Peyer's patch (tissue), 4 donors: Measurements from ENCODE around the gene TREM2. TPM values are rescaled to one million over a fixed set of nuclear protein-coding genes. Genes with fewer than 3 reads are reported as not detected.
"Not testable (repeated sequence)": the region's sequence is repeated elsewhere in the genome, so short reads cannot be mapped to it uniquely, and the experiment has no call there.

ENCODE experiments used
- DNase-seq, 3 donors: peaks; one replicate each; pipeline ENCODE4 v3.0.0-alpha.2; 2017 to 2019
- H3K27ac ChIP-seq, 4 donors: fragments of 200-600 bp; sonication (generic); one replicate each; pipeline ENCODE4 v1.5.1; 2016 to 2019
- H3K27me3 ChIP-seq, 2 donors: fragments of 200-600 bp; sonication (generic); one replicate each; pipeline ENCODE4 v1.5.1; 2019
- H3K36me3 ChIP-seq, 3 donors: fragments of 200-600 bp; sonication (generic); one replicate each; pipeline ENCODE4 v1.5.1; 2016 to 2019
- H3K4me1 ChIP-seq, 4 donors: fragments of 200-600 bp; sonication (generic); one replicate each; pipeline ENCODE4 v1.5.1; 2016 to 2019
- H3K4me3 ChIP-seq, 4 donors: fragments of 200-600 bp; sonication (generic); 1 replicate in 3 of 4; 2 replicates in 1 of 4; pipeline ENCODE4 v1.5.1; 2016 to 2019; ENCODE audit warnings: mild to moderate bottlenecking in 1 of 4
- H3K9me3 ChIP-seq, 4 donors: fragments of 200-600 bp; sonication (generic); one replicate each; pipeline ENCODE4 v1.5.1; 2016 to 2019; ENCODE audit warnings: mild to moderate bottlenecking in 1 of 4
- POLR2A ChIP-seq, 2 donors: fragments of 450-650 bp; IDR thresholded peaks; one replicate each; pipeline ENCODE4 v1.5.1; 2017; ENCODE audit warnings: antibody characterized with exemption in 2 of 2, mild to moderate bottlenecking in 2 of 2, moderate library complexity in 2 of 2
- total RNA-seq, 4 donors: library from RNA; depleted of rRNA; stranded (reverse); fragments of >200 nt; gene quantifications; one replicate each; pipeline ENCODE4 v1.1.0, GENCODE V29; 2016
- TF ChIP-seq, protein P1 (sequence below), 6 experiments: fragments of 450-650 bp in 4 of 6; fragments of 200-600 bp in 2 of 6; sonication (generic) in 1 of 6; IDR thresholded peaks; one replicate each; pipeline ENCODE4 v1.5.1; 2017 to 2019; ENCODE audit warnings: antibody characterized with exemption in 6 of 6, mild to moderate bottlenecking in 3 of 6, moderate library complexity in 1 of 6

Gene TREM2
- total RNA-seq, 4 donors from 2014 or later, result 1.2 TPM; not detected in 3

DNA sequence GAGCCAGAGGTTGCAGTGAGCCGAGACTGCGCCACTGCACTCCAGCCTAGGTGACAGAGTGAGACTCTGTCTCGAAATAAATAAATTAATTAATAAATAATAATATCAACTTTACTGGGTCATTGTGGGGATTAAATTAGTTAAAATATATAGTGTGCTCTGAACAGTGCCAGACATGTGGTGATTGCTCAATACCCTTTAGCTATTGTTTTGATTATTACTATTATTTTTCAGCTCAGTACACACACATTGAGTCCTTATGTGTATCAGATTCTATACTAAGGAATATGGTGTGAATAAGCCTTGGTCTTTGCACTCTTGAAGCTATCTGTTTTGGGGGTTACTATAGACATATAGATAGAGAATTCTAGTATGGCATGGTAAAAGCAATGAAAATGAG, 37.6 kb downstream of the TREM2 start:
- H3K9me3 ChIP-seq, result no peaks in the 10 kb centered on the region
- H3K36me3 ChIP-seq, result peaks cover 0 to 5% (median 0%) of the 10 kb centered on the region in 3 donors
- no peak for TF ChIP-seq POLR2A (IDR thresholded peaks at IDR 0.05)
- TF ChIP-seq, protein P1, sequence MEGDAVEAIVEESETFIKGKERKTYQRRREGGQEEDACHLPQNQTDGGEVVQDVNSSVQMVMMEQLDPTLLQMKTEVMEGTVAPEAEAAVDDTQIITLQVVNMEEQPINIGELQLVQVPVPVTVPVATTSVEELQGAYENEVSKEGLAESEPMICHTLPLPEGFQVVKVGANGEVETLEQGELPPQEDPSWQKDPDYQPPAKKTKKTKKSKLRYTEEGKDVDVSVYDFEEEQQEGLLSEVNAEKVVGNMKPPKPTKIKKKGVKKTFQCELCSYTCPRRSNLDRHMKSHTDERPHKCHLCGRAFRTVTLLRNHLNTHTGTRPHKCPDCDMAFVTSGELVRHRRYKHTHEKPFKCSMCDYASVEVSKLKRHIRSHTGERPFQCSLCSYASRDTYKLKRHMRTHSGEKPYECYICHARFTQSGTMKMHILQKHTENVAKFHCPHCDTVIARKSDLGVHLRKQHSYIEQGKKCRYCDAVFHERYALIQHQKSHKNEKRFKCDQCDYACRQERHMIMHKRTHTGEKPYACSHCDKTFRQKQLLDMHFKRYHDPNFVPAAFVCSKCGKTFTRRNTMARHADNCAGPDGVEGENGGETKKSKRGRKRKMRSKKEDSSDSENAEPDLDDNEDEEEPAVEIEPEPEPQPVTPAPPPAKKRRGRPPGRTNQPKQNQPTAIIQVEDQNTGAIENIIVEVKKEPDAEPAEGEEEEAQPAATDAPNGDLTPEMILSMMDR (IDR thresholded peaks at IDR 0.05), result no peak
- no peaks in the 10 kb centered on the region for H3K27me3 ChIP-seq
- no peaks in the 10 kb centered on the region for H3K4me1 ChIP-seq
- H3K4me3 ChIP-seq, result no peak overlapping the region
- H3K27ac ChIP-seq, result no peak overlapping the region
- no peak for DNase-seq

DNA sequence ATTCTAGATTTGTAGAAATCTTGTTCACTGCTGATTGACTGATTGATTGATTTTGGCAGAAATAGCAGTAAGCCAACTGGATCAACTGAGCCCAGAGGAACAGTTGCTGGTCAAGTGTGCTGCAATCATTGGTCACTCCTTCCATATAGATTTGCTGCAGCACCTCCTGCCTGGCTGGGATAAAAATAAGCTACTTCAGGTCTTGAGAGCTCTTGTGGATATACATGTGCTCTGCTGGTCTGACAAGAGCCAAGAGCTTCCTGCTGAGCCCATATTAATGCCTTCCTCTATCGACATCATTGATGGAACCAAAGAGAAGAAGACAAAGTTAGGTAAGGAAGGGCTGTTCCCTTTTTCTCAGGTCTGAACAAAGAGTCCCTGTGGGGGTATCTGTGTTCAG, 40.0 kb downstream of the TREM2 start:
- H3K9me3 ChIP-seq, result no peaks in the 10 kb centered on the region
- peaks cover 0 to 5% (median 0%) of the 10 kb centered on the region in 3 donors for H3K36me3 ChIP-seq
- no peak for DNase-seq
- H3K27me3 ChIP-seq, result no peaks in the 10 kb centered on the region
- H3K4me1 ChIP-seq, result no peaks in the 10 kb centered on the region
- no peak overlapping the region for H3K4me3 ChIP-seq
- H3K27ac ChIP-seq, result no peak overlapping the region
- no peak for TF ChIP-seq POLR2A (IDR thresholded peaks at IDR 0.05)

DNA sequence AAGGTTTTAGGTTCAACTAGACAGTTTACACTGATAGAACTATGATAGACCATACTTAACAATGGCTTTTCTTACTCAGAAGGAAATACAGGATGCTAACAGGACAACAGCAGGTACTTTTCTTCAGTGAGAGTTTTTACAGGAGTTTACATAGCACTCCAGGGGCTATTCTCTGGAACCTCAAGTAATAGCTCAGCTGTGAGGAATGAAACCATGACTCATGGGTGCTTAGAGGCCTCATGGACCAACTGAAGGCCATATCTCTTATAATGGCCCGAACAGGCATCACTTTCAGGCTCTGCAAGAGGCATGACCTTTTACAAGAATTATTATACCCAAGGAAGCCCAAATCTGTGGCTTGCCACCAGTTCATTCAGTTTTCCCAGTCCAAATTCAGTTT, 40.5 kb downstream of the TREM2 start:
- TF ChIP-seq, protein P1 (IDR thresholded peaks at IDR 0.05), result no peak
- TF ChIP-seq POLR2A (IDR thresholded peaks at IDR 0.05), result no peak
- Histone ChIP-seq H3K4me1 (no peaks in the 10 kb centered on the region), H3K27ac (no peak overlapping the region), H3K4me3 (no peak overlapping the region), H3K9me3 (no peaks in the 10 kb centered on the region), H3K27me3 (no peaks in the 10 kb centered on the region), H3K36me3 (peaks cover 0 to 5% (median 0%) of the 10 kb centered on the region in 3 donors)
- no peak for DNase-seq

DNA sequence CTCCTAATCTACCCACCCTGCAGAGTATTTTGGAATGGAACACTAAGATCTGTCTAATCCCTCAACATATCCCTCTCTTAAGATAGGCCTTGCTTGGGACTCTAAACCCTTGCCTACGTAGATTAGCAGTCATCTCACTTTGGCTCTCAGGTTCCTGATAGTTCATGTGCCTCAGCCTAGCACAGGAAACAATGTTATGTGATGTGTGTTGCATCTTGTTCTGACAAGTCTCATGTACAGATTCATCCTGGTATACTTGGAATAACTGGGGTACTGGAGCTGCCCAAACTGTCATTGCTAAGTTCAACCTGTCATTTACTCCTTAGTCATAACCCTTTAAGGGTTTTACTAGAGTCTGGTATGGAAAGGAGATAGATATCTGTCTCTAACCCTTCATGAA, 42.9 kb downstream of the TREM2 start:
- H3K36me3 ChIP-seq, result peaks cover 0 to 5% (median 0%) of the 10 kb centered on the region in 3 donors
- H3K4me3 ChIP-seq, result no peak overlapping the region
- no peak overlapping the region for H3K27ac ChIP-seq
- H3K27me3 ChIP-seq, result no peaks in the 10 kb centered on the region
- no peak for DNase-seq
- H3K9me3 ChIP-seq, result no peaks in the 10 kb centered on the region
- no peaks in the 10 kb centered on the region for H3K4me1 ChIP-seq
- TF ChIP-seq, protein P1 (IDR thresholded peaks at IDR 0.05), result no peak
- no peak for TF ChIP-seq POLR2A (IDR thresholded peaks at IDR 0.05)

DNA sequence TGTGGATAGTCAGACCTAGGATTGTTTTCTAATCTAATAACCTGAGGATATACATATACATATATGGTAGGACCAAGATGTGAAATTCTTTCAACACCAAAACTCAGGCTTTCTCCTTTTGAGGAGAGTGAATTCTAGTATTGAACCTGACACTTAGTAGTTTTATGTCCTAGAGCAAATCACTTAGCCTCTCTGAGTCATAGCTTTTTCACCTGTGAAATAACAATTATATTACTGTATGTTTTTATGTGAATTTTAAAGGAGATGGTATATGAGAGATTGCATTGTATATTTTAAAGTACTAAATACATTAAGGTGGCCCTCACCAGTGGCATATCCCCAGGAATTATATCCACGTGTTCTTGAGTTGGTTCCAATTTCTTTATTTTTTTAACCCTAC, 43.4 kb downstream of the TREM2 start:
- H3K9me3 ChIP-seq, result no peaks in the 10 kb centered on the region
- TF ChIP-seq POLR2A (IDR thresholded peaks at IDR 0.05), result no peak
- TF ChIP-seq, protein P1 (IDR thresholded peaks at IDR 0.05), result no peak
- H3K36me3 ChIP-seq, result peaks cover 0 to 5% (median 0%) of the 10 kb centered on the region in 3 donors
- DNase-seq, result no peak
- no peak overlapping the region for H3K4me3 ChIP-seq
- H3K27ac ChIP-seq, result no peak overlapping the region
- H3K27me3 ChIP-seq, result no peaks in the 10 kb centered on the region
- no peaks in the 10 kb centered on the region for H3K4me1 ChIP-seq

DNA sequence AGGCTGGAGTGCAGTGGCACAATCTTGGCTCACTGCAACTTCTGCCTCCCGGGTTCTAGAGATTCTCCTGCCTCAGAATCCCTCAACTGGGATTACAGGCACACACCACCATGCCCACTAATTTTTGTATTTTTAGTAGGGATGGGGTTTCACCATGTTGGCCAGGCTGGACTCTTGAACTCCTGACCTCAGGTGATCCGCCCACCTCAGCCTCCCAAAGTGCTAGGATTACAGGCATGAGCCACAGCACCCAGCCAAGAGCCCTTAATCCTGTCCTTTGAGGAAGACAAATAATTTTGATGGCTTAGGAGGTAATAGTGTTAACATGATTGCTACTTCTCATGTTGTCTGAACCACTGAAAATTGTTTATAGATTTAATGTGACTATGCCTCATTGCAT, 47.9 kb downstream of the TREM2 start:
- H3K36me3 ChIP-seq, H3K9me3 ChIP-seq, H3K27me3 ChIP-seq, DNase-seq, H3K4me1 ChIP-seq, H3K27ac ChIP-seq, H3K4me3 ChIP-seq: not testable (repeated sequence)

DNA sequence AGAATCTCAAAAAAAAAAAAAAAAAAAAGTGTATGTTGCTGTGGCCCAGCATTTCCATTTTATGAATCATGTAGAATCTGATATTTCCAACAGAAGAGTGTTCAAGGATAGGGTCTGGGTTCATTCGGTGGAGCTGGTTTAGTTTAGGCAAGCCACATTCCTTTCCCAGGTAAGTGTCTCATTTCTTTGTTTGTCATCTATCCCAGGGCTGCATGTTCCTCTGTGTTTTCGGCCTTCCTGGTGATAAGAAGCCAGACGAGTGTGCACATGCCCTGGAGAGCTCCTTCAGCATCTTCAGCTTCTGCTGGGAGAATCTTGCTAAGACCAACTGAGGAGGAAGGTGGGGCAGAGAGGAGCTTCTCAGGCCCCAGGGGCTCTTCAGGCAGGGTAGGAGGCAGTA, 51.9 kb downstream of the TREM2 start:
- no peak overlapping the region for H3K4me3 ChIP-seq
- TF ChIP-seq, protein P1 (IDR thresholded peaks at IDR 0.05), result no peak
- TF ChIP-seq POLR2A (IDR thresholded peaks at IDR 0.05), result no peak
- no peaks in the 10 kb centered on the region for H3K27me3 ChIP-seq
- no peak for DNase-seq
- no peaks in the 10 kb centered on the region for H3K9me3 ChIP-seq
- no peaks in the 10 kb centered on the region for H3K36me3 ChIP-seq
- H3K27ac ChIP-seq, result no peak overlapping the region
- H3K4me1 ChIP-seq, result no peaks in the 10 kb centered on the region
